Measurements from ENCODE around the gene BUD31. TPM values are rescaled to one million over a fixed set of nuclear protein-coding genes. Genes with fewer than 3 reads are reported as not detected.

The BUD31 gene
- total RNA-seq, 1 donor from 2014 or later: 73.4 TPM

DNA sequence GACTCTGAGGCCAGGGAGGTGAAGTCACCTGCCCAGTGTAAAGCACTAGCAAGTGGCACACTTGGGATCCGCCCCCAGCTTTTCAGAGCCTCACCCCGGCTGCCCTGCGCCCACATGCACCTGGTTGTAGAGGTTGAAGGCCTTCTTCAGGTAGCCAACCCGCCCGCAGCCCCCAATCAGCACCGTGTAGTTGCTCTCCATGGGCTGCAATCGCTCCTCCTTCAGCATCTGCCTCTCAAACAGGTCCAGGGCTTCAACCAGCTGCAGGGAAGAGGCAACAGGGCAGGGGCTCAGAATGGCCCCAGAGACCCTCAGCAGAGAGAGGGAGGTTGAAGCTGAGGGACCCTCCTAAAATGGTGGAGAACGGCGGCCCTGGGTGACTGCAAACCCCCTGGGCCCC is 24.4 kb downstream of the BUD31 start:
- no peak for DNase-seq (ENCODE audit: low spot score)
- Mint-ChIP-seq H3K36me3 (ENCODE audit: low read depth, unreplicated experiment) (peaks cover 22% of the 10 kb centered on the region), H3K4me1 (ENCODE audit: unreplicated experiment) (peaks cover 3% of the 10 kb centered on the region), H3K27me3 (ENCODE audit: unreplicated experiment) (peaks cover 1% of the 10 kb centered on the region), H3K27ac (ENCODE audit: unreplicated experiment) (no peak overlapping the region), H3K4me3 (ENCODE audit: unreplicated experiment) (peak overlapping the region; percentile 59), H3K9me3 (ENCODE audit: unreplicated experiment) (no peaks in the 10 kb centered on the region)
- TF ChIP-seq, protein P1, sequence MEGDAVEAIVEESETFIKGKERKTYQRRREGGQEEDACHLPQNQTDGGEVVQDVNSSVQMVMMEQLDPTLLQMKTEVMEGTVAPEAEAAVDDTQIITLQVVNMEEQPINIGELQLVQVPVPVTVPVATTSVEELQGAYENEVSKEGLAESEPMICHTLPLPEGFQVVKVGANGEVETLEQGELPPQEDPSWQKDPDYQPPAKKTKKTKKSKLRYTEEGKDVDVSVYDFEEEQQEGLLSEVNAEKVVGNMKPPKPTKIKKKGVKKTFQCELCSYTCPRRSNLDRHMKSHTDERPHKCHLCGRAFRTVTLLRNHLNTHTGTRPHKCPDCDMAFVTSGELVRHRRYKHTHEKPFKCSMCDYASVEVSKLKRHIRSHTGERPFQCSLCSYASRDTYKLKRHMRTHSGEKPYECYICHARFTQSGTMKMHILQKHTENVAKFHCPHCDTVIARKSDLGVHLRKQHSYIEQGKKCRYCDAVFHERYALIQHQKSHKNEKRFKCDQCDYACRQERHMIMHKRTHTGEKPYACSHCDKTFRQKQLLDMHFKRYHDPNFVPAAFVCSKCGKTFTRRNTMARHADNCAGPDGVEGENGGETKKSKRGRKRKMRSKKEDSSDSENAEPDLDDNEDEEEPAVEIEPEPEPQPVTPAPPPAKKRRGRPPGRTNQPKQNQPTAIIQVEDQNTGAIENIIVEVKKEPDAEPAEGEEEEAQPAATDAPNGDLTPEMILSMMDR (IDR thresholded peaks at IDR 0.05; ENCODE audit: unreplicated experiment): no peak

- H3K27ac Mint-ChIP-seq (ENCODE audit: unreplicated experiment): peak overlapping the region; percentile 72
- H3K4me3 Mint-ChIP-seq (ENCODE audit: unreplicated experiment): peak overlapping the region; percentile 98
- H3K27me3 Mint-ChIP-seq (ENCODE audit: unreplicated experiment): peaks cover 4% of the 10 kb centered on the region
- TF ChIP-seq, protein P1 (IDR thresholded peaks at IDR 0.05; ENCODE audit: unreplicated experiment): no peak
- peaks cover 24% of the 10 kb centered on the region for H3K36me3 Mint-ChIP-seq (ENCODE audit: low read depth, unreplicated experiment)
- H3K4me1 Mint-ChIP-seq (ENCODE audit: unreplicated experiment): peaks cover 17% of the 10 kb centered on the region
- H3K9me3 Mint-ChIP-seq (ENCODE audit: unreplicated experiment): no peaks in the 10 kb centered on the region
- no peak for DNase-seq (ENCODE audit: low spot score)
Measured at GRCh38 chr7:99437946-99438572, 29.3 kb downstream of the BUD31 start.

DNA sequence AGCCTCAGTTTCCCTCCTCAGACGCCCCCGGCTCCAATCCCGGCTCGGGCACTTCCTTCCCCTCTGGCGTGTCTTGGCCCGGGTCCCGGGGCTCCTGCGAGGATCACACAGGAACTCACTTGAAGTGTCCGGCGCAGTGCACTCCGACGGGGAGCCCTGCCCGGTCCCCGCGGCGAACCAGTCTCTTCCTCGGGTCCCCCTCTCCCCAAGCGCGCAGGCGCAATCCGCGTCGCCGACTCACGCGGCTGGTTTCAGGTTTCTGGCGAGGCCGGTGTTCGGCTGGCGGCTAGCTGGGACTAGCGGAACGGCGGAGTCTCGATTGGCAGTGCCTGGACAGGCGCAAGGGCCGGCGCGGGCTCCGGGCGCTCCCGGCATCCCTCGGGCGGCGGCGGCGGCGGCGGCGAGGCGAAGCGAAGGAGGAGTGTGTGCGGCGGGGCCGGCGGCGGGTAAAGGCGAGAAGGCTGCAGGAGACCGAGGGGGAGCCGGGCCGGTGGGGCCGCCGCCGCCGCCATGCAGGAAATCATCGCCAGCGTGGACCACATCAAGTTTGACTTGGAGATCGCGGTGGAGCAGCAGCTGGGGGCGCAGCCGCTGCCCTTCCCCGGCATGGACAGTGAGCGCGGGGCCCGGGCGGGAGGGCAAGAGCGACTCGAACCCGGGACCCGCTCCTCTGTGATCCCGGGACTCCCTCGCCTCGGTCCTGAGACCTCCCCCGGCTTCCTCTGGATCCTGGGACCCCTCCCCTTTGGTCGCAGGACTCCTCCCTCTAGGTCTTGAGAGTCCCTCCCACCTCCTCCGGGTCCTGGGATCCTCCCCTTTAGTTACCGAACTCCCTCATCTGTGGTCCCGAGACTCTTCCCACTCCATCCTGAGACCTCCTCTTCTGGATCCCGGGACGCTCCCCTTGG is 30.1 kb downstream of the BUD31 start, which contains the start of the genes CPSF4 and PTCD1:
Gene CPSF4 (plus strand): TSS at position 371 of the 908 bp plus-strand sequence. CDS start 140 bp downstream, at position 511.
Gene PTCD1 (minus strand): TSS at position 226 of the 908 bp plus-strand sequence. CDS start 3,556 bp downstream, outside the sequence.
- H3K4me3 Mint-ChIP-seq (ENCODE audit: unreplicated experiment): peak within 1 kb of the TSS; percentile 98
- H3K27me3 Mint-ChIP-seq (ENCODE audit: unreplicated experiment): peaks cover 7% of the 10 kb centered on the region
- TF ChIP-seq, protein P1 (IDR thresholded peaks at IDR 0.05; ENCODE audit: unreplicated experiment): no peak
- peak; percentile 96 for DNase-seq (ENCODE audit: low spot score)
- H3K9me3 Mint-ChIP-seq (ENCODE audit: unreplicated experiment): no peaks in the 10 kb centered on the region
- H3K4me1 Mint-ChIP-seq (ENCODE audit: unreplicated experiment): peaks cover 17% of the 10 kb centered on the region
- peak within 1 kb of the TSS; percentile 89 for H3K27ac Mint-ChIP-seq (ENCODE audit: unreplicated experiment)
- H3K36me3 Mint-ChIP-seq (ENCODE audit: low read depth, unreplicated experiment): peaks cover 21% of the 10 kb centered on the region

DNA sequence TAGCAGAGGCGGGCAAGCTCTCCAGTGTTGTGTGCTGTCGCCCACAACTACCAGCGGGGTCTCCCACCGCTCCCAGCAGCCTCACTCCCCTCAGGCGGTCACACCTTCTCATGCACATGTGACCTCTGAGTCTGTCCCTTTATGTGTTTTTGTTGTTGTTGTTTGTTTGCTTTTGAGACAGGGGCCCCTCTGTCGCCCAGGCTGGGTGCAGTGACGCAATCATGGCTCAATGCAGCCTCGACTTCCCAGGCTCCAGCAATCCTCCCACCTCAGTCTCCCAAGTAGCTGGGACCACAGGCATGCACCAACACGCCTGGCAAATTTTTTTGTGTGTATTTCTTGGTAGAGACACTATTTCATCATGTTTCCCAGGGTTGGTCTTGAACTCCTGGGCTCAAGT is 31.4 kb downstream of the BUD31 start:
- TF ChIP-seq, protein P1 (IDR thresholded peaks at IDR 0.05; ENCODE audit: unreplicated experiment): no peak
- Mint-ChIP-seq H3K27me3 (ENCODE audit: unreplicated experiment) (peaks cover 7% of the 10 kb centered on the region), H3K27ac (ENCODE audit: unreplicated experiment) (peak overlapping the region; percentile 58), H3K36me3 (ENCODE audit: low read depth, unreplicated experiment) (peaks cover 23% of the 10 kb centered on the region), H3K4me1 (ENCODE audit: unreplicated experiment) (peaks cover 17% of the 10 kb centered on the region), H3K4me3 (ENCODE audit: unreplicated experiment) (peak overlapping the region; percentile 98), H3K9me3 (ENCODE audit: unreplicated experiment) (no peaks in the 10 kb centered on the region)
- DNase-seq (ENCODE audit: low spot score): no peak

All from endothelial cell (in vitro differentiated cells).